OCI-LY1 (cell line): Measurements from ENCODE around the gene SLC35F6.

Experiments used
- EZH2 ChIP-seq: fragments of 200-600 bp; sonication (generic), shearing (Covaris generic); IDR thresholded peaks from 2 replicates; pipeline ENCODE4 v1.8.0; 2017; ENCODE audit warnings: borderline replicate concordance, mixed run types, mild to moderate bottlenecking, antibody characterized with exemption, low read length, moderate library complexity, mixed read lengths
- TF ChIP-seq, protein P1 (sequence below): fragments of 200-600 bp; sonication (generic), shearing (Covaris generic); IDR thresholded peaks from 2 replicates; pipeline ENCODE4 v1.5.1; 2017; ENCODE audit warnings: mild to moderate bottlenecking, antibody characterized with exemption, low read length, moderate library complexity, mixed read lengths

DNA sequence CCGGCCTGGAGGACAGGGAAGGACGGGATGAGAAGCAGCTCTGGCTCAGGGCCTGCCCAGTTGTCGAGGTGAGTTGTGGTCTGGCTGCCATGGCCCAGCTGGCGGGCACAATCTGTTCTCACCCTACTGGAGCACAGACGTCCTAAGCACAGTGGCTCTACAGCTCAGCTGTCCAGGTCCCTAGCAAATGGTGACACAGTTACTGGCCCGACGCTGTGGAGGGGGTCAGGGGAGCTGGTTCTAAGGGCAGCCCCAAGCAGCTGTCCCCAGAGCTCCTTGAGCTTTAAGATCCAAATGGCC is 38.6 kb upstream of the SLC35F6 start:
- TF ChIP-seq, protein P1, sequence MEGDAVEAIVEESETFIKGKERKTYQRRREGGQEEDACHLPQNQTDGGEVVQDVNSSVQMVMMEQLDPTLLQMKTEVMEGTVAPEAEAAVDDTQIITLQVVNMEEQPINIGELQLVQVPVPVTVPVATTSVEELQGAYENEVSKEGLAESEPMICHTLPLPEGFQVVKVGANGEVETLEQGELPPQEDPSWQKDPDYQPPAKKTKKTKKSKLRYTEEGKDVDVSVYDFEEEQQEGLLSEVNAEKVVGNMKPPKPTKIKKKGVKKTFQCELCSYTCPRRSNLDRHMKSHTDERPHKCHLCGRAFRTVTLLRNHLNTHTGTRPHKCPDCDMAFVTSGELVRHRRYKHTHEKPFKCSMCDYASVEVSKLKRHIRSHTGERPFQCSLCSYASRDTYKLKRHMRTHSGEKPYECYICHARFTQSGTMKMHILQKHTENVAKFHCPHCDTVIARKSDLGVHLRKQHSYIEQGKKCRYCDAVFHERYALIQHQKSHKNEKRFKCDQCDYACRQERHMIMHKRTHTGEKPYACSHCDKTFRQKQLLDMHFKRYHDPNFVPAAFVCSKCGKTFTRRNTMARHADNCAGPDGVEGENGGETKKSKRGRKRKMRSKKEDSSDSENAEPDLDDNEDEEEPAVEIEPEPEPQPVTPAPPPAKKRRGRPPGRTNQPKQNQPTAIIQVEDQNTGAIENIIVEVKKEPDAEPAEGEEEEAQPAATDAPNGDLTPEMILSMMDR = no peak
- no peak for TF ChIP-seq EZH2
